HepG2 (cell line): ENCODE data around the gene PCIF1. TPM values are rescaled to one million over a fixed set of nuclear protein-coding genes. Genes with fewer than 3 reads are reported as not detected.

Source experiments
- ARNTL ChIP-seq: sonication (generic); formaldehyde crosslinking; IDR thresholded peaks from 2 replicates; pipeline ENCODE4 v1.4.0; 2020; ENCODE audit warnings: mild to moderate bottlenecking, missing genetic modification reagents
- CEBPZ ChIP-seq: IDR thresholded peaks from 2 replicates; pipeline ENCODE4 v1.6.1; 2012; ENCODE audit warnings: low read length, improper control_type of control experiment
- KDM4B ChIP-seq: sonication (generic); formaldehyde crosslinking; IDR thresholded peaks from 2 replicates; pipeline ENCODE4 v1.4.0; 2020; ENCODE audit warnings: missing genetic modification reagents
- KDM5B ChIP-seq: sonication (generic); formaldehyde crosslinking; IDR thresholded peaks from 2 replicates; pipeline ENCODE4 v1.4.0; 2020; ENCODE audit warnings: missing genetic modification reagents, mild to moderate bottlenecking, borderline replicate concordance
- MLLT10 ChIP-seq: sonication (generic); formaldehyde crosslinking; IDR thresholded peaks from 2 replicates; pipeline ENCODE4 v1.4.0; 2020; ENCODE audit warnings: missing genetic modification reagents
- NCOA2 ChIP-seq: sonication (generic); formaldehyde crosslinking; IDR thresholded peaks from 2 replicates; pipeline ENCODE4 v1.8.0; 2022; ENCODE audit warnings: inconsistent platforms
- NFKB2 ChIP-seq: sonication (generic); formaldehyde crosslinking; IDR thresholded peaks from 2 replicates; pipeline ENCODE4 v1.4.0; 2020; ENCODE audit warnings: missing genetic modification reagents, borderline replicate concordance
- PAXIP1 ChIP-seq: sonication (generic); formaldehyde crosslinking; conservative IDR thresholded peaks from 2 replicates; pipeline ENCODE4 v1.4.0; 2020; ENCODE audit warnings: mild to moderate bottlenecking, missing genetic modification reagents, moderate library complexity
- PHF20 ChIP-seq: sonication (generic); formaldehyde crosslinking; IDR thresholded peaks from 2 replicates; pipeline ENCODE4 v1.5.0; 2020; ENCODE audit warnings: mild to moderate bottlenecking, missing genetic modification reagents
- PTBP1 ChIP-seq: fragments of 200-400 bp; formaldehyde crosslinking; IDR thresholded peaks from 2 replicates; pipeline ENCODE4 v1.6.1; 2018; ENCODE audit warnings: low read length, low read depth; ENCODE audit not compliant: poor library complexity, severe bottlenecking
- SMAD3 ChIP-seq: sonication (generic); formaldehyde crosslinking; IDR thresholded peaks from 2 replicates; pipeline ENCODE4 v1.4.0; 2020; ENCODE audit warnings: missing genetic modification reagents
- SP5 ChIP-seq: IDR thresholded peaks from 2 replicates; pipeline ENCODE4 v1.6.1; 2016; ENCODE audit warnings: low read depth, borderline replicate concordance
- TEAD2 ChIP-seq: sonication (generic); formaldehyde crosslinking; IDR thresholded peaks from 2 replicates; pipeline ENCODE4 v1.9.0; 2021; ENCODE audit warnings: missing genetic modification reagents
- ZBTB1 ChIP-seq: sonication (generic); formaldehyde crosslinking; IDR thresholded peaks from 2 replicates; pipeline ENCODE4 v1.4.0; 2020; ENCODE audit warnings: missing genetic modification reagents, borderline replicate concordance
- ZBTB38 ChIP-seq: sonication (generic); formaldehyde crosslinking; IDR thresholded peaks from 2 replicates; pipeline ENCODE4 v1.5.1; 2020; ENCODE audit warnings: mild to moderate bottlenecking, missing genetic modification reagents
- ZNF234 ChIP-seq: sonication (generic); formaldehyde crosslinking; conservative IDR thresholded peaks from 2 replicates; pipeline ENCODE4 v1.5.1; 2020; ENCODE audit warnings: mild to moderate bottlenecking, missing genetic modification reagents
- ZNF335 ChIP-seq: sonication (generic); formaldehyde crosslinking; IDR thresholded peaks from 2 replicates; pipeline ENCODE4 v1.4.0; 2020; ENCODE audit warnings: missing genetic modification reagents
- ZNF354B ChIP-seq: sonication (generic); formaldehyde crosslinking; IDR thresholded peaks from 2 replicates; pipeline ENCODE4 v1.8.0; 2022; ENCODE audit warnings: mild to moderate bottlenecking, missing genetic modification reagents
- ZNF367 ChIP-seq: sonication (generic); formaldehyde crosslinking; IDR thresholded peaks from 2 replicates; pipeline ENCODE4 v1.4.0; 2020; ENCODE audit warnings: missing genetic modification reagents, borderline replicate concordance
- ZNF546 ChIP-seq: sonication (generic); formaldehyde crosslinking; conservative IDR thresholded peaks from 2 replicates; pipeline ENCODE4 v1.8.1; 2023; ENCODE audit warnings: mild to moderate bottlenecking, missing genetic modification reagents
- ZNF550 ChIP-seq: sonication (generic); formaldehyde crosslinking; IDR thresholded peaks from 2 replicates; pipeline ENCODE4 v1.4.0; 2020; ENCODE audit warnings: mild to moderate bottlenecking, missing genetic modification reagents, borderline replicate concordance
- polyA plus RNA-seq, 8 experiments: library from polyadenylated mRNA; depleted of rRNA in 3 of 8; stranded (reverse) in 7 of 8; unstranded in 1 of 8; fragments of >200 nt; fragmentation: Illumina TruSeq in 4 of 8; extraction: Trizol in 4 of 8; gene quantifications; 2 replicates each; pipeline versions ENCODE4 v1.2.1 to v1.2.3, GENCODE V29; 2011 to 2016; ENCODE audit warnings: low read depth in 4 of 8, missing spikeins in 1 of 8, mixed read lengths in 1 of 8; ENCODE audit not compliant: insufficient read depth in 1 of 8
- total RNA-seq, 5 experiments: library from RNA; depleted of rRNA; stranded (reverse); fragments of >200 nt; fragmentation: Illumina TruSeq; extraction: Trizol; gene quantifications; 2 replicates each; pipeline ENCODE4 v1.2.3, GENCODE V29; 2016; ENCODE audit warnings: low read depth in 1 of 5
- TF ChIP-seq, protein P1 (sequence below): sonication (generic); formaldehyde crosslinking; IDR thresholded peaks from 2 replicates; pipeline ENCODE4 v1.8.0; 2022; ENCODE audit warnings: mild to moderate bottlenecking, missing genetic modification reagents, moderate library complexity

Gene PCIF1
- total and polyA plus RNA-seq, 2 of the 13 experiments (the other 11 are each of a cell fraction or from before 2014, with no cell fraction given) = 20.9 to 24.4 TPM

DNA sequence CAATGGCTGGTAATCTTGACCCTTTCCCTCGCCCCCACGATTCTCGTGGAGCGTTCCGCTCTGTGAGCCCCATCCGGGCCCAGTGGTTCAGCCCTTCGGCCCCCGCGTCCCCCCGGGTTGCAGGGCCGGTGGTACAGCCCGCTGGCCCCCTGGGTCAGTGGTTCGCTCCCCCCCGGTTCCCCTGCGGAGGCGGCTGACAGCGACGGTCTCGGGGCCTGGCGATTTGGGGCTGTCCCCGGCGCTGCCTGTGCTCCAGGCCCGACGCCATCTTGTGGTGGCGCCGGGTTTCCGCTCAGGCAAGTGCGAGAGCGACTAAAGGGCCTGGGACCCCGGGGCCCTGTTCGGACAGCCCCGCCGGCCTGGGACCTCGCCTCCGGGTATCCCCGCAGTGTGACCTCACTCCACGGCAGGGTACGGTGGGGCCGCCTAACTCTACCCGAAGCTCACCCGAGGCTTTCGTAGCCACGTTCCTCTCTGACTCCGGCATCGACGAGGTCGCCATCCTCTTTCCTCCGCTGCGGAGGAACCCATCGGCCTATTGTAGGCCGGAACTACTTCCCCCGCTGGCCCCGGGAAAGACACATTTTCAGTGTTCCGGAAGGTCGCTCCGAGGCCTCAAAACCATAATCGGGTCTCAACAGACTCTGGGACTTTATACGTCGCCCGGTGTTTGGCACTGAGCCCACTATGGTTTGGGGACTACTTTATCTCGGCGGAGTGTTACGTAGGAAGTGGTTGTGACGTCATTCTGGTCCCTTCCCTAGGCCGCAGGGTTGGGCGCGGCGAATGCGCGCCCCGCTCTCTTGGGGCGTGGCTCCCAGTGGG, 37.4 kb downstream of the PCIF1 start, which contains the start of gene ZNF335 (continued):
- TF ChIP-seq ZNF546 (CRISPR knock-in tag) (no peak; the same call in none of the 2 replicates), CEBPZ (no peak), ZNF234 (CRISPR knock-in tag) (peak; percentile 91; the same call in 1 of the 2 replicates), KDM4B (CRISPR knock-in tag) (peak; percentile 24; the same call in 1 of the 2 replicates), NCOA2 (CRISPR knock-in tag) (peak; percentile 62), PTBP1 (peak; percentile 92), ARNTL (CRISPR knock-in tag) (no peak; the same call in 1 of the 2 replicates), ZNF354B (CRISPR knock-in tag) (peak; percentile 98), ZBTB38 (peak; percentile 80), ZNF367 (CRISPR knock-in tag) (no peak), ZNF335 (CRISPR knock-in tag) (peak; percentile 99), SP5 (CRISPR knock-in tag) (no peak), PAXIP1 (CRISPR knock-in tag) (peak; percentile 60), NFKB2 (CRISPR knock-in tag) (peak; percentile 73; the same call in 1 of the 2 replicates), SMAD3 (CRISPR knock-in tag) (peak; percentile 83; the same call in 1 of the 2 replicates), ZNF550 (CRISPR knock-in tag) (no peak), ZBTB1 (CRISPR knock-in tag) (peak; percentile 77), PHF20 (CRISPR knock-in tag) (peak; percentile 85), TEAD2 (peak; percentile 87; the same call in 1 of the 2 replicates), MLLT10 (CRISPR knock-in tag) (no peak), KDM5B (peak; percentile 91)
- TF ChIP-seq, protein P1, sequence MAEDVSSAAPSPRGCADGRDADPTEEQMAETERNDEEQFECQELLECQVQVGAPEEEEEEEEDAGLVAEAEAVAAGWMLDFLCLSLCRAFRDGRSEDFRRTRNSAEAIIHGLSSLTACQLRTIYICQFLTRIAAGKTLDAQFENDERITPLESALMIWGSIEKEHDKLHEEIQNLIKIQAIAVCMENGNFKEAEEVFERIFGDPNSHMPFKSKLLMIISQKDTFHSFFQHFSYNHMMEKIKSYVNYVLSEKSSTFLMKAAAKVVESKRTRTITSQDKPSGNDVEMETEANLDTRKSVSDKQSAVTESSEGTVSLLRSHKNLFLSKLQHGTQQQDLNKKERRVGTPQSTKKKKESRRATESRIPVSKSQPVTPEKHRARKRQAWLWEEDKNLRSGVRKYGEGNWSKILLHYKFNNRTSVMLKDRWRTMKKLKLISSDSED = no peak; the same call in 1 of the 2 replicates
